ENCODE data around the gene LCK. TPM values are rescaled to one million over a fixed set of nuclear protein-coding genes. Genes with fewer than 3 reads are reported as not detected.

Gene LCK
- total RNA-seq, 4 donors from 2014 or later = 0.38 to 3.6 (median 1.6) TPM

GRCh38 chr1:32272557-32273390 is 21.7 kb downstream of the LCK start:
- TF ChIP-seq CTCF (IDR thresholded peaks at IDR 0.05; ENCODE audit: low read depth) = no peak

GRCh38 chr1:32273391-32274208 is 22.5 kb downstream of the LCK start:
- TF ChIP-seq CTCF (IDR thresholded peaks at IDR 0.05; ENCODE audit: low read depth) = no peak

GRCh38 chr1:32274646-32275340 is 23.7 kb downstream of the LCK start:
- TF ChIP-seq CTCF (IDR thresholded peaks at IDR 0.05; ENCODE audit: low read depth) = no peak

- TF ChIP-seq CTCF (IDR thresholded peaks at IDR 0.05; ENCODE audit: low read depth) = no peak
Observed at GRCh38 chr1:32275424-32275823, 24.4 kb downstream of the LCK start.

- TF ChIP-seq CTCF (IDR thresholded peaks at IDR 0.05; ENCODE audit: low read depth) = no peak
Observed at GRCh38 chr1:32276032-32276782, 25.1 kb downstream of the LCK start.

GRCh38 chr1:32285658-32286057 is 34.6 kb downstream of the LCK start:
- TF ChIP-seq CTCF (IDR thresholded peaks at IDR 0.05; ENCODE audit: low read depth) = no peak

Measured in subcutaneous adipose tissue (tissue), 4 donors.